Ovary (tissue), 9 donors: ENCODE results near the gene MMP28. TPM values are rescaled to one million over a fixed set of nuclear protein-coding genes. Genes with fewer than 3 reads are reported as not detected.

Source experiments
- DNase-seq, 5 donors: peaks; one replicate each; pipeline ENCODE4 v3.0.0-alpha.2; 2019 to 2020
- H3K27ac ChIP-seq, 2 donors: fragments of 200-600 bp; one replicate each; pipeline versions ENCODE4 v1.5.1 to v1.8.0; 2019 to 2022
- H3K27me3 ChIP-seq: fragments of 200-600 bp; one replicate; pipeline ENCODE4 v1.8.0; 2022
- H3K36me3 ChIP-seq: fragments of 200-600 bp; sonication (generic); one replicate; pipeline ENCODE4 v1.5.1; 2019
- H3K4me1 ChIP-seq: one replicate; pipeline ENCODE4 v1.8.1; 2013; ENCODE audit warnings: mild to moderate bottlenecking, moderate library complexity; ENCODE audit not compliant: insufficient read depth
- H3K4me3 ChIP-seq: fragments of 200-600 bp; sonication (generic); one replicate; pipeline ENCODE4 v1.5.1; 2017
- H3K9me3 ChIP-seq, 2 donors: fragments of 200-600 bp in 1 of 2; sonication (generic) in 1 of 2; one replicate each; pipeline versions ENCODE4 v1.5.1 to v1.8.1; 2013 to 2019; ENCODE audit warnings: mild to moderate bottlenecking in 1 of 2, moderate library complexity in 1 of 2
- EP300 ChIP-seq: sonication (generic); formaldehyde crosslinking; IDR thresholded peaks from one replicate; pipeline ENCODE4 v1.6.1; 2017; ENCODE audit warnings: antibody characterized with exemption
- POLR2A ChIP-seq: fragments of 450-650 bp; IDR thresholded peaks from one replicate; pipeline ENCODE4 v1.6.1; 2017; ENCODE audit warnings: antibody characterized with exemption, mild to moderate bottlenecking, moderate library complexity
- WGBS, 3 donors: extraction: QIAGEN DNeasy Blood & Tissue Kit in 1 of 3; methylation state at CpG; one replicate each; pipeline versions ENCODE4 v1.1.5 to v1.1.7; 2013 to 2017; 5-methylcytosine and 5-hydroxymethylcytosine counted together
- intact Hi-C, 4 donors: fragments of 100-400 bp; cut with DNase I; formaldehyde crosslinking; loops; one replicate each; pipeline versions ENCODE4 v1.11.0 to v1.15.1; 2022 to 2023
- polyA plus RNA-seq, 2 donors: library from polyadenylated mRNA; stranded (reverse); fragments of 200-250 nt in 1 of 2; fragments of 350-450 nt in 1 of 2; fragmentation: Illumina TruSeq in 1 of 2; extraction: RNeasy Lipid Tissue Mini Kit (QIAGEN cat#74804) in 1 of 2; gene quantifications; one replicate each; pipeline ENCODE4 v1.2.3, GENCODE V29; 2013 to 2014
- total RNA-seq, 7 donors: library from RNA; depleted of rRNA in 2 of 7; stranded (reverse); fragments of >200 nt in 2 of 7; fragmentation: NEBNext Ultra II Directional in 3 of 7; extraction: Animal tissue kit (Norgen Biotek cat#: 25700) in 3 of 7; gene quantifications; one replicate each; pipeline versions ENCODE4 v1.1.0 to v1.2.4, GENCODE V29; 2016 to 2023
- TF ChIP-seq, protein P1 (sequence below), 3 donors: fragments of 450-650 bp in 2 of 3; fragments of 200-600 bp in 1 of 3; IDR thresholded peaks; one replicate each; pipeline versions ENCODE4 v1.5.1 to v1.8.0; 2016 to 2022; ENCODE audit warnings: antibody characterized with exemption in 3 of 3, mild to moderate bottlenecking in 1 of 3
- donor health status: DM: no; HTN: no; CAD: no; lungs with moderate emphysema.
- donor health status: DM: no; HTN: no; CAD: no.
- donor health status: Bipolar disorder and iron deficiency.
- donor health status: DM: yes; HTN: yes; CAD: no.
- donor health status: DM: no; HTN: no; CAD: no.
- donor health status: DM: yes; HTN: yes; CAD: no.

The MMP28 gene
- total and polyA plus RNA-seq, 9 donors = 0.25 to 33.3 (median 3.5) TPM

- Histone ChIP-seq H3K4me1 (peaks cover 10% of the 10 kb centered on the region), H3K27ac (no peak overlapping the region), H3K9me3 (no peaks in the 10 kb centered on the region), H3K4me3 (no peak overlapping the region), H3K36me3 (no peaks in the 10 kb centered on the region), H3K27me3 (no peaks in the 10 kb centered on the region)
- intact Hi-C loops = no loop called here
- 79 to 85% (median 83%) methylated on average over 10 of the region's 10 CpGs for WGBS, 3 donors
- DNase-seq = no peak
- TF ChIP-seq, protein P1, sequence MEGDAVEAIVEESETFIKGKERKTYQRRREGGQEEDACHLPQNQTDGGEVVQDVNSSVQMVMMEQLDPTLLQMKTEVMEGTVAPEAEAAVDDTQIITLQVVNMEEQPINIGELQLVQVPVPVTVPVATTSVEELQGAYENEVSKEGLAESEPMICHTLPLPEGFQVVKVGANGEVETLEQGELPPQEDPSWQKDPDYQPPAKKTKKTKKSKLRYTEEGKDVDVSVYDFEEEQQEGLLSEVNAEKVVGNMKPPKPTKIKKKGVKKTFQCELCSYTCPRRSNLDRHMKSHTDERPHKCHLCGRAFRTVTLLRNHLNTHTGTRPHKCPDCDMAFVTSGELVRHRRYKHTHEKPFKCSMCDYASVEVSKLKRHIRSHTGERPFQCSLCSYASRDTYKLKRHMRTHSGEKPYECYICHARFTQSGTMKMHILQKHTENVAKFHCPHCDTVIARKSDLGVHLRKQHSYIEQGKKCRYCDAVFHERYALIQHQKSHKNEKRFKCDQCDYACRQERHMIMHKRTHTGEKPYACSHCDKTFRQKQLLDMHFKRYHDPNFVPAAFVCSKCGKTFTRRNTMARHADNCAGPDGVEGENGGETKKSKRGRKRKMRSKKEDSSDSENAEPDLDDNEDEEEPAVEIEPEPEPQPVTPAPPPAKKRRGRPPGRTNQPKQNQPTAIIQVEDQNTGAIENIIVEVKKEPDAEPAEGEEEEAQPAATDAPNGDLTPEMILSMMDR (IDR thresholded peaks at IDR 0.05) = no peak
- TF ChIP-seq POLR2A (no peak), EP300 (no peak)
Measured at GRCh38 chr17:35730400-35731005, 64.9 kb downstream of the MMP28 start.

- no peaks in the 10 kb centered on the region for H3K36me3 ChIP-seq
- no peaks in the 10 kb centered on the region for H3K9me3 ChIP-seq
- intact Hi-C loops = no loop called here
- no peaks in the 10 kb centered on the region for H3K27me3 ChIP-seq
- H3K27ac ChIP-seq = no peak overlapping the region
- TF ChIP-seq, protein P1 (IDR thresholded peaks at IDR 0.05) = no peak
- TF ChIP-seq EP300 = no peak
- TF ChIP-seq POLR2A = no peak
- no peak for DNase-seq
- no peak overlapping the region for H3K4me3 ChIP-seq
- WGBS, 3 donors = 67 to 73% (median 71%) methylated on average over 4 of the region's 4 CpGs
- peaks cover 12% of the 10 kb centered on the region for H3K4me1 ChIP-seq
Measured at GRCh38 chr17:35729405-35729833, 66.0 kb downstream of the MMP28 start.

DNA sequence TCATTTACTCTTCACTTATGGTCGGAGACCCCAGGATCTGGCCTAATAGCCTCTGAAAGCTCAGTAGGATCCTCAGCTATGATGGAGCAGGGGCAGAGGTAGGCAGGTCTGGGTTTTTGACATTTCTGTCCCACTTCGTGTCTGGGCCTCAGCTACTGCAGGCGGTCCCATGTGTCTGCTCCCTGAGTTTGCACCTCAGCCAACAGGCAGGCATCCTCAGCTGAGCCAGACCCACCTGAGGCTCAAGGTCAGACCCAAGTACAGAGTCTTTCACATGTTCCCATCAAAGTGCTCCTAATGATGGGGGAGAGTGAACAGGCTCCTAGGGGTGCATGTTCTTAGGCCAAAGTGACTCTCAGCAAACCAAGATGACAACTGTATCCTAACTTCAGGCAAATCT, 66.9 kb downstream of the MMP28 start:
- TF ChIP-seq, protein P1 (IDR thresholded peaks at IDR 0.05) = no peak
- TF ChIP-seq POLR2A (no peak), EP300 (no peak)
- intact Hi-C loops = no loop called here
- no peak for DNase-seq
- no peaks in the 10 kb centered on the region for H3K36me3 ChIP-seq
- H3K9me3 ChIP-seq = no peaks in the 10 kb centered on the region
- H3K27ac ChIP-seq = no peak overlapping the region
- H3K27me3 ChIP-seq = no peaks in the 10 kb centered on the region
- 83 to 84% (median 83%) methylated on average over 3 of the region's 3 CpGs for WGBS, 3 donors
- H3K4me1 ChIP-seq = peaks cover 12% of the 10 kb centered on the region
- H3K4me3 ChIP-seq = no peak overlapping the region

DNA sequence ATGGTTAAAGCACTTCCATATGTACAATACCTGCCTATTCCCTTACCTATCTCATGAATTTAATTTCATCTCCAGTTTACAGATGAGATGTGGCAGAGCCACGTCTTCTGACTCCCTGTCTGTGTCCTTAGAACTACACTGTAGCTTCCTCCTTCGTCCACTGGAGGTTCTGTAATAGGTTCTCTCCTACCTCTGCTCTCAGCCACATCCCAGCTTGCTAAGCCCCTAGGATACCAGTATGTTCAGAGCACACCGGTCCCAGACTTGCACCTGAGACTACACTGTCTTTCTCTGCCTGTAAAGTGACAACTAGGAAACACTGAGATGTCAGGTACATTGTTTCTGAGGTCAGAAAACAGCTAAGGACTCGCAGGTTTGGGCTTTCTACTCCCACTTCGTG, 67.8 kb downstream of the MMP28 start:
- H3K4me3 ChIP-seq = no peak overlapping the region
- WGBS, 3 donors = 85 to 90% (median 89%) methylated on average over 5 of the region's 5 CpGs
- H3K27me3 ChIP-seq = no peaks in the 10 kb centered on the region
- no peak overlapping the region for H3K27ac ChIP-seq
- TF ChIP-seq EP300 = no peak
- no peak for TF ChIP-seq POLR2A
- TF ChIP-seq, protein P1 (IDR thresholded peaks at IDR 0.05) = no peak
- H3K4me1 ChIP-seq = peaks cover 12% of the 10 kb centered on the region
- H3K9me3 ChIP-seq = no peaks in the 10 kb centered on the region
- no peaks in the 10 kb centered on the region for H3K36me3 ChIP-seq
- no peak for DNase-seq
- intact Hi-C loops = no loop called here
